ENCODE data around the gene ALLC. TPM values are rescaled to one million over a fixed set of nuclear protein-coding genes. Genes with fewer than 3 reads are reported as not detected.
A peak's percentile ranks its signal among the peaks of the same experiment; 100 is the strongest.
"Not testable (repeated sequence)": the region's sequence is repeated elsewhere in the genome, so short reads cannot be mapped to it uniquely, and the experiment has no call there.

The ALLC gene
- not detected in 2 replicates for polyA plus RNA-seq (2011; rRNA removed)
- not detected in 2 replicates for polyA minus RNA-seq (2011; rRNA and poly(A)+ RNA removed)

GRCh38 chr2:3657881-3658280 is at the start of gene ALLC:
ALLC (plus strand) TSS chr2:3658200; CDS start chr2:3671158, 12,958 bp downstream.
- TF ChIP-seq CTCF (IDR thresholded peaks at IDR 0.05; ENCODE audit: low read depth, low read length), result no peak
- Histone ChIP-seq H3K4me3 (ENCODE audit: low read depth, low read length) (no peak within 1 kb of the TSS), H3K27me3 (ENCODE audit: control insufficient read depth, insufficient read depth, low read length) (no peaks in the 10 kb centered on the region), H3K9me3 (ENCODE audit: control insufficient read depth, insufficient read depth, low read length) (peaks cover 12% of the 10 kb centered on the region), H3K27ac (ENCODE audit: low read depth, low read length) (peak within 1 kb of the TSS; percentile 39)
- no peak for DNase-seq (ENCODE audit: low read depth, low spot score)
- CTCF ChIA-PET, result interaction anchor here (0.6 kb wide), 1 partner anchor 134 kb away, joined by 3 read pairs; no protein-coding TSS in a partner anchor
- POLR2A ChIA-PET, result interaction anchor here (0.8 to 2.1 kb wide), 3 partner anchors 9 to 122 kb away, joined by 3 to 9 read pairs (median 3); partner anchors contain the start of gene RNASEH1

- Histone ChIP-seq H3K4me3 (ENCODE audit: low read depth, low read length) (no peak overlapping the region), H3K27ac (ENCODE audit: low read depth, low read length) (no peak overlapping the region), H3K9me3 (ENCODE audit: control insufficient read depth, insufficient read depth, low read length) (peaks cover 18% of the 10 kb centered on the region), H3K27me3 (ENCODE audit: control insufficient read depth, insufficient read depth, low read length) (peaks cover 12% of the 10 kb centered on the region)
- ChIA-PET CTCF (interaction anchor here (1.3 kb wide), 1 partner anchor 120 kb away, joined by 3 read pairs; no protein-coding TSS in a partner anchor), POLR2A (interaction anchor here (0.7 kb wide), 1 partner anchor 138 kb away, joined by 6 read pairs; no protein-coding TSS in a partner anchor)
- DNase-seq (ENCODE audit: low read depth, low spot score), result no peak
- no peak for TF ChIP-seq CTCF (IDR thresholded peaks at IDR 0.05; ENCODE audit: low read depth, low read length)
These were observed 49.4 kb upstream of the ALLC start for GRCh38 chr2:3608373-3609278.

GRCh38 chr2:3609279-3609673 is 48.7 kb upstream of the ALLC start:
- ChIA-PET POLR2A (interaction anchor here (0.7 kb wide), 1 partner anchor 137 kb away, joined by 6 read pairs; no protein-coding TSS in a partner anchor), CTCF (interaction anchor here (1.3 kb wide), 1 partner anchor 119 kb away, joined by 3 read pairs; no protein-coding TSS in a partner anchor)
- H3K27ac ChIP-seq (ENCODE audit: low read depth, low read length); H3K4me3 ChIP-seq (ENCODE audit: low read depth, low read length); DNase-seq (ENCODE audit: low read depth, low spot score): not testable (repeated sequence)
- Histone ChIP-seq H3K9me3 (ENCODE audit: control insufficient read depth, insufficient read depth, low read length) (peaks cover 18% of the 10 kb centered on the region), H3K27me3 (ENCODE audit: control insufficient read depth, insufficient read depth, low read length) (peaks cover 13% of the 10 kb centered on the region)

GRCh38 chr2:3610415-3610814 is 47.6 kb upstream of the ALLC start:
- no peak for DNase-seq (ENCODE audit: low read depth, low spot score)
- Histone ChIP-seq H3K27me3 (ENCODE audit: control insufficient read depth, insufficient read depth, low read length) (peaks cover 13% of the 10 kb centered on the region), H3K9me3 (ENCODE audit: control insufficient read depth, insufficient read depth, low read length) (peaks cover 18% of the 10 kb centered on the region), H3K4me3 (ENCODE audit: low read depth, low read length) (no peak overlapping the region), H3K27ac (ENCODE audit: low read depth, low read length) (no peak overlapping the region)
- POLR2A ChIA-PET, result no interaction called here
- TF ChIP-seq CTCF (IDR thresholded peaks at IDR 0.05; ENCODE audit: low read depth, low read length), result no peak
- CTCF ChIA-PET, result no interaction called here

- Histone ChIP-seq H3K27ac (ENCODE audit: low read depth, low read length) (no peak overlapping the region), H3K4me3 (ENCODE audit: low read depth, low read length) (no peak overlapping the region), H3K9me3 (ENCODE audit: control insufficient read depth, insufficient read depth, low read length) (peaks cover 21% of the 10 kb centered on the region), H3K27me3 (ENCODE audit: control insufficient read depth, insufficient read depth, low read length) (peaks cover 13% of the 10 kb centered on the region)
- CTCF ChIA-PET, result no interaction called here
- no peak for TF ChIP-seq CTCF (IDR thresholded peaks at IDR 0.05; ENCODE audit: low read depth, low read length)
- POLR2A ChIA-PET, result no interaction called here
- no peak for DNase-seq (ENCODE audit: low read depth, low spot score)
These were observed 47.0 kb upstream of the ALLC start for GRCh38 chr2:3610881-3611505.

All from AG04450 (cell line).